Astrocyte (in vitro differentiated cells and primary cell): ENCODE measurements around the gene TBC1D9B. TPM values are rescaled to one million over a fixed set of nuclear protein-coding genes. Genes with fewer than 3 reads are reported as not detected.

ENCODE experiments used
- DNase-seq: peaks from one replicate; pipeline ENCODE4 v3.0.0-alpha.2; 2010; ENCODE audit warnings: low read depth
- FAIRE-seq: peaks from 2 replicates; lab custom pipeline; 2011; peaks lifted over from hg19 to GRCh38; lab: Jason Lieb, UNC
- H2AFZ ChIP-seq: 2 replicates; pipeline ENCODE4 v1.6.0; 2012; ENCODE audit warnings: low read depth, low read length, inconsistent platforms
- H3K27ac ChIP-seq: 2 replicates; pipeline ENCODE4 v1.5.1; 2011; ENCODE audit warnings: low read depth, low read length, inconsistent platforms
- H3K27me3 ChIP-seq: 2 replicates; pipeline ENCODE4 v1.6.0; 2011; ENCODE audit warnings: low read length, inconsistent platforms; ENCODE audit not compliant: insufficient read depth
- H3K36me3 ChIP-seq: 2 replicates; pipeline ENCODE4 v1.5.1; 2011; ENCODE audit warnings: low read length, inconsistent platforms; ENCODE audit not compliant: insufficient read depth
- H3K4me1 ChIP-seq: 2 replicates; pipeline ENCODE4 v1.5.1; 2011; ENCODE audit warnings: low read length, inconsistent platforms; ENCODE audit not compliant: insufficient read depth
- H3K4me2 ChIP-seq: 2 replicates; pipeline ENCODE4 v1.6.0; 2012; ENCODE audit warnings: low read length, inconsistent platforms
- H3K4me3 ChIP-seq: 2 replicates; pipeline ENCODE4 v1.5.1; 2011; ENCODE audit warnings: low read depth, mild to moderate bottlenecking, low read length, inconsistent platforms; ENCODE audit not compliant: insufficient read depth
- H3K79me2 ChIP-seq: 2 replicates; pipeline ENCODE4 v1.6.0; 2012; ENCODE audit warnings: mild to moderate bottlenecking, low read length, inconsistent platforms; ENCODE audit not compliant: insufficient read depth
- H3K9ac ChIP-seq: 2 replicates; pipeline ENCODE4 v1.6.0; 2012; ENCODE audit warnings: mild to moderate bottlenecking, low read length, inconsistent platforms
- H3K9me3 ChIP-seq: 2 replicates; pipeline ENCODE4 v1.5.1; 2012; ENCODE audit warnings: low read depth, mild to moderate bottlenecking, low read length, inconsistent platforms; ENCODE audit not compliant: insufficient read depth
- H4K20me1 ChIP-seq: 2 replicates; pipeline ENCODE4 v1.6.0; 2012; ENCODE audit warnings: low read length, inconsistent platforms; ENCODE audit not compliant: insufficient read depth
- H3K27ac Mint-ChIP-seq: one replicate; pipeline ENCODE4 v1.8.0; 2021; ENCODE audit warnings: mild to moderate bottlenecking, mixed read lengths; ENCODE audit not compliant: unreplicated experiment
- H3K27me3 Mint-ChIP-seq: one replicate; pipeline ENCODE4 v1.8.0; 2021; ENCODE audit warnings: low read depth, mixed read lengths; ENCODE audit not compliant: unreplicated experiment
- H3K36me3 Mint-ChIP-seq: one replicate; pipeline ENCODE4 v1.8.0; 2021; ENCODE audit warnings: low read depth, mixed read lengths; ENCODE audit not compliant: unreplicated experiment
- H3K4me1 Mint-ChIP-seq: one replicate; pipeline ENCODE4 v1.8.0; 2021; ENCODE audit warnings: low read depth, mixed read lengths; ENCODE audit not compliant: unreplicated experiment
- H3K4me3 Mint-ChIP-seq: one replicate; pipeline ENCODE4 v1.8.0; 2021; ENCODE audit warnings: mild to moderate bottlenecking, moderate library complexity, mixed read lengths; ENCODE audit not compliant: unreplicated experiment
- H3K9me3 Mint-ChIP-seq: one replicate; pipeline ENCODE4 v1.8.0; 2021; ENCODE audit warnings: mild to moderate bottlenecking, mixed read lengths; ENCODE audit not compliant: unreplicated experiment
- EZH2 ChIP-seq: IDR thresholded peaks from 2 replicates; pipeline ENCODE4 v1.6.1; 2012; ENCODE audit warnings: mild to moderate bottlenecking, low read length, inconsistent platforms; ENCODE audit not compliant: insufficient read depth
- total RNA-seq: library from RNA; stranded (reverse); gene quantifications from 2 replicates; pipeline ENCODE4 v1.2.1, GENCODE V29; 2021
- TF ChIP-seq, protein P1 (sequence below): IDR thresholded peaks from 2 replicates; pipeline ENCODE4 v1.5.1; 2011; ENCODE audit warnings: low read depth, mild to moderate bottlenecking, inconsistent platforms, low read length, moderate library complexity; ENCODE audit not compliant: insufficient read depth

Gene TBC1D9B
- total RNA-seq, 1 donor from 2014 or later, result 89.9 TPM

DNA sequence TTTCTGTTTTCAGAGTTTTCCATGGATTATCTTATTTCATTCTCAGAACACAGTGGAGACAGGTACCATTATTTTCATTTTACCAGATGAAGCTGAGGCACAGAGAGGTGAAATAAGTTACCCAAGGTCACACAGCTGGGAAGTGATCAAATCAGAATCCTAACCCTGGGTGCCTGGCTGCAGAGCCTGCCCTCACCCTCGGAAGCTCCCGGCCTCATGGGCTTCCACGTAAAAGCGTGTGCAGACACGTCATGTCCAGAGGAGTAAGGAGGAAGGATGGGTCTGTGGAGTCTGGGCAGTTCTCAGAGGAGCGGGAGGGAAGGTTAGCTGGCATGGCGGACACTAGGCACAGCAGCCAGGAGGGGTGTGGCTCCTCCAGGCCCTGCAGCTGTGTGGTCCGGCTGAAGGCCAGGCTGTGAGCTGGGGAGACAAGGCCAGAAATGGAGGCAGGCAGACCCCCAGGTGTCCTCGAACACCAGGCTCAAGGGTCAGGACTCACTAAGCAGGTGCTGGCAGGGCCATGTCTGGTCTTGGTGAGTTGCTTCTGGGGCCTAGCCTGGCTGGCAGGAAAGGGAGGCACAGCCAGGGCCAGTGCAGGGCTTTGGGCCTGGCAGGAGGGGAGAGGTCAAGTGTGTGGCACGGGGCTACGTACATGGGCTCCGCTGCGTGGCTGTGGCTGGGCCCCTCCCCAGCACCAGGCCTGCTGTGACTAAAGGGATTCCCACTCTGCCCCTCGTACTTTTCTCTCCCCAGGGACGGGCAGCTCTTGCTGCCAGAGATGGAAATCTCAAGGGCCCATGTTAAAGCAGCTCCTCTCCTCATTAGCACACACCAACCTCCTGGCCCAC is 5.6 kb downstream of the TBC1D9B start:
- H3K27me3 ChIP-seq, result no peaks in the 10 kb centered on the region
- Mint-ChIP-seq H3K4me1 (peaks cover 3% of the 10 kb centered on the region), H3K36me3 (peaks cover 15% of the 10 kb centered on the region), H3K4me3 (no peak overlapping the region), H3K27me3 (no peaks in the 10 kb centered on the region), H3K27ac (no peak overlapping the region), H3K9me3 (no peaks in the 10 kb centered on the region)
- H3K4me2 ChIP-seq, result no peak overlapping the region
- H3K79me2 ChIP-seq, result peaks cover 61% of the 10 kb centered on the region
- H3K9ac ChIP-seq, result no peak overlapping the region
- DNase-seq (no peak), FAIRE-seq (no peak)
- H3K9me3 ChIP-seq, result no peaks in the 10 kb centered on the region
- no peak overlapping the region for H3K27ac ChIP-seq
- no peak for TF ChIP-seq EZH2
- TF ChIP-seq, protein P1, sequence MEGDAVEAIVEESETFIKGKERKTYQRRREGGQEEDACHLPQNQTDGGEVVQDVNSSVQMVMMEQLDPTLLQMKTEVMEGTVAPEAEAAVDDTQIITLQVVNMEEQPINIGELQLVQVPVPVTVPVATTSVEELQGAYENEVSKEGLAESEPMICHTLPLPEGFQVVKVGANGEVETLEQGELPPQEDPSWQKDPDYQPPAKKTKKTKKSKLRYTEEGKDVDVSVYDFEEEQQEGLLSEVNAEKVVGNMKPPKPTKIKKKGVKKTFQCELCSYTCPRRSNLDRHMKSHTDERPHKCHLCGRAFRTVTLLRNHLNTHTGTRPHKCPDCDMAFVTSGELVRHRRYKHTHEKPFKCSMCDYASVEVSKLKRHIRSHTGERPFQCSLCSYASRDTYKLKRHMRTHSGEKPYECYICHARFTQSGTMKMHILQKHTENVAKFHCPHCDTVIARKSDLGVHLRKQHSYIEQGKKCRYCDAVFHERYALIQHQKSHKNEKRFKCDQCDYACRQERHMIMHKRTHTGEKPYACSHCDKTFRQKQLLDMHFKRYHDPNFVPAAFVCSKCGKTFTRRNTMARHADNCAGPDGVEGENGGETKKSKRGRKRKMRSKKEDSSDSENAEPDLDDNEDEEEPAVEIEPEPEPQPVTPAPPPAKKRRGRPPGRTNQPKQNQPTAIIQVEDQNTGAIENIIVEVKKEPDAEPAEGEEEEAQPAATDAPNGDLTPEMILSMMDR, result no peak
- H2AFZ ChIP-seq, result no peak overlapping the region
- peaks cover 22% of the 10 kb centered on the region for H3K36me3 ChIP-seq
- peaks cover 70% of the 10 kb centered on the region for H4K20me1 ChIP-seq
- no peak overlapping the region for H3K4me3 ChIP-seq
- no peaks in the 10 kb centered on the region for H3K4me1 ChIP-seq

DNA sequence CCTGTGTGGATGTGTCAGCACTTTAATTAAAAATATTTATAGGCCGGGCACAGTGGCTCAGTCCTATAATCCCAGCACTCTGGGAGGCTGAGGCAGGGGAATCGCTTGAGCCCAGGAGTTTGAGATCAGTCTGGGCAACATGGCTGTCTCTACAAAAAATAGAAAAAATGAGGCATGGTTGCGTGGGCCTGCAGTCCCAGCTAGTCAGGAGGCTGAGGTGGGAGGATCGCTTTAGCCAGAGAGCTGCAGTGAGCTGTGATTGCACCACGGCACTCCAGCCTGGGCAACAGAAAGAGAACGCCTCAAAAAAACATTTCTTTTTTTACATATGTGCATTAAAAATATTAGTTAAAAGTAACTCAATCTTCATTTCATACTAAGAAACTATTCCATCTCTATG is 6.2 kb downstream of the TBC1D9B start:
- Histone ChIP-seq H3K4me1 (no peaks in the 10 kb centered on the region), H3K36me3 (peaks cover 22% of the 10 kb centered on the region), H3K79me2 (peaks cover 54% of the 10 kb centered on the region), H4K20me1 (peaks cover 63% of the 10 kb centered on the region), H3K4me2 (no peak overlapping the region), H3K27me3 (no peaks in the 10 kb centered on the region), H3K9me3 (no peaks in the 10 kb centered on the region), H3K9ac (no peak overlapping the region), H3K27ac (no peak overlapping the region), H2AFZ (no peak overlapping the region), H3K4me3 (no peak overlapping the region)
- DNase-seq (no peak), FAIRE-seq (no peak)
- Mint-ChIP-seq H3K27ac (no peak overlapping the region), H3K36me3 (peaks cover 15% of the 10 kb centered on the region), H3K4me3 (no peak overlapping the region), H3K4me1 (peaks cover 3% of the 10 kb centered on the region), H3K27me3 (no peaks in the 10 kb centered on the region), H3K9me3 (no peaks in the 10 kb centered on the region)
- TF ChIP-seq EZH2, result no peak
- TF ChIP-seq, protein P1, result no peak

DNA sequence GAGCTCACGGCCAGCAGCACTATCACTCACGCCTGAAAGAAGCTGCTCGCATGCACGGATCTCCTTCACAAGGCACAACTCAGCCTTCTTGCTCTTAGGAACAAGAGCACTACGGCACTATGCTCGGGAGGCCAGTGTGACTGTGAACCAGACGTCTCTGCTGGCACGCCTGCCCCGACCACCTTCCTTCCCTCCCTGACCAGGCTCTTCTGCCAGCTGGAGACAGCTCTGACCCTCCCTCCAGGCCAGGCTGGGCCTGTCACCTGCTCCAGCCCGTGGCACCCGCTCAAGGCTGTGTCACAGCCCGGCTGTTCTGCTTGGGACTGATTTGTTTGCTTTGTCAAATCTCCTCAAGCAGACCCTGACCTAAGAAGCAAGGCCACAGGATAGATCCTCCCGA is 7.0 kb downstream of the TBC1D9B start:
- H3K27ac Mint-ChIP-seq, result no peak overlapping the region
- H3K79me2 ChIP-seq, result peaks cover 46% of the 10 kb centered on the region
- no peak overlapping the region for H3K9ac ChIP-seq
- no peak overlapping the region for H3K27ac ChIP-seq
- H2AFZ ChIP-seq, result no peak overlapping the region
- H3K4me2 ChIP-seq, result no peak overlapping the region
- no peaks in the 10 kb centered on the region for H3K27me3 Mint-ChIP-seq
- peaks cover 22% of the 10 kb centered on the region for H3K36me3 ChIP-seq
- H3K9me3 Mint-ChIP-seq, result no peaks in the 10 kb centered on the region
- DNase-seq, result no peak
- H3K9me3 ChIP-seq, result no peaks in the 10 kb centered on the region
- no peaks in the 10 kb centered on the region for H3K27me3 ChIP-seq
- no peak overlapping the region for H3K4me3 ChIP-seq
- no peaks in the 10 kb centered on the region for H3K4me1 Mint-ChIP-seq
- no peaks in the 10 kb centered on the region for H3K4me1 ChIP-seq
- H4K20me1 ChIP-seq, result peaks cover 56% of the 10 kb centered on the region
- TF ChIP-seq, protein P1, result no peak
- TF ChIP-seq EZH2, result no peak
- H3K4me3 Mint-ChIP-seq, result no peak overlapping the region
- H3K36me3 Mint-ChIP-seq, result peaks cover 15% of the 10 kb centered on the region
- FAIRE-seq, result no peak
